ENCODE results near the gene MYH1. TPM values are rescaled to one million over a fixed set of nuclear protein-coding genes. Genes with fewer than 3 reads are reported as not detected.

Gene MYH1
- total RNA-seq: not detected in 2 replicates

DNA sequence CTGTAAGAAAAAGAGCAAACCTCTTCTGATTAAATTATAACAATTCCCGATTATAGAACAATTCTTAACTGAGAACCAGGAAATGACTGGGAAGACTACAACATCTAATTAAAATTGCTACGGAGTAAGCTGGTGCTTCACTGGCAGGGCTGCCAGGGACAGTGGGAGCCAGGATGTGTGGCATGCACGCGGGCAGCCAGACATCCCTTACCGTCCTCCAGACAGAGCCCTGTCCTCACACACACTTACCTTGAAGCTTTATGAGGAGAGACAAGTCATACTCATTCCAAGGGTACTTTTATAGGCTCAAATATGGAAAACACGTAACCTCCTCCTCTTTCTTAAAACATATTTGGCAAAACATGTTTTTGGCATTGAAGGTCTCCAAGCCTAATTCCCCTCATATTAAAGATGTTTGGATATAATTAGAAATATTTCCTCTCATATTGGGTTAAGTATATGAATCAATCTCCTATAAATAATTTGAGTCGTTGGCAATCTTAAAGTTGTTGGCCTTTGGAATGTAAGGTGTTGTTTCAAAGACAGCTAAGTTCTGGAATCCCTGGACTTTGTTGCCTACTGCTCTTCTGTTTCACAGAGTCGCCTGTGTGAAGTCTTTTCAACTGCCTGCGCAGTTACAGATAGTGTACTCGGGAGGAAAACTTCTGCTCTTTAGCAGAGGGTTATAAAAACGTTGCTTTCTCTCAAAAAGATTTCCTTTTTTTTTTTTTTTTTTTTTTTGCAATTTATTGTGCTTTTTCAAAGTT is at the start of gene MYH1:
MYH1 (minus strand) TSS at position 272 of the 767 bp plus-strand sequence. CDS start 1,900 bp downstream, outside the sequence.

GRCh38 chr17:10549096-10549842 is 30.9 kb upstream of the MYH1 start, which contains the start of gene MYH2:
TSS of gene MYH2 (minus strand) at chr17:10549658. CDS start at chr17:10547920, 1,738 bp downstream.

DNA sequence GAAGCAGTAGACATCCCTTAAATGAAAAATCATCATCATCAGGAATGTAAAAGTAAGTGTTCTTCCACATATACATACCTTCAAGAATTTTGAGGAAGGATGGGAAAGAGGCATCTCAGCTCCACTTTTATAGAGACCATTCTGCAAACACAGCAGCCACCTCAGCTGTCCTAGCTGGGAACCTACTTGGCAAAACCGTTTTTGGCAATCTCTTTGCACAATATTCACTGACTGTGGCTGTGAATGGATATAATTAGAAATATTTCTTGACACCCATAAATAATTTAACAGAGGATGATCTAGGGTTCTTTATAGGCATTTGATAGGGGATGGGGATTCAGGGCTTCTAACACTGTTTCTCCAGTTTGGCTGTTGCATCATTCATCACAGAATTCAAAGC is 48.9 kb downstream of the MYH1 start, which contains the start of gene MYH4:
MYH4 (minus strand) TSS at position 101 of the 400 bp plus-strand sequence. CDS start 2,814 bp downstream, outside the sequence.

Other genes starting within 250 kb of the MYH1 start
- gene MYH13, start 145.5 kb downstream of the MYH1 start, total RNA-seq: 0.16 TPM in 1 of 2 replicates, not detected in the other
- gene MYH8, start 96.6 kb downstream of the MYH1 start, total RNA-seq: not detected in 2 replicates
- gene MYH4, start 49.0 kb downstream of the MYH1 start, total RNA-seq: not detected in 2 replicates
- not detected in 2 replicates for gene MYH2, start 31.1 kb upstream of the MYH1 start, total RNA-seq
- gene MYH3, start 138.8 kb upstream of the MYH1 start, total RNA-seq: 0.54 TPM in 1 of 2 replicates, not detected in the other
- 25.3 and 26.7 TPM in 2 replicates for gene SCO1, start 179.0 kb upstream of the MYH1 start, total RNA-seq
- gene ADPRM, start 179.1 kb upstream of the MYH1 start, total RNA-seq: 4.5 and 9.9 TPM in 2 replicates
- 2.3 and 6.0 TPM in 2 replicates for gene TMEM220, start 211.5 kb upstream of the MYH1 start, total RNA-seq